ENCODE results near the gene PPFIBP2.

GRCh38 chr11:7540830-7541555 lies 27.2 kb downstream of the PPFIBP2 start:
- TF ChIP-seq, protein P1, sequence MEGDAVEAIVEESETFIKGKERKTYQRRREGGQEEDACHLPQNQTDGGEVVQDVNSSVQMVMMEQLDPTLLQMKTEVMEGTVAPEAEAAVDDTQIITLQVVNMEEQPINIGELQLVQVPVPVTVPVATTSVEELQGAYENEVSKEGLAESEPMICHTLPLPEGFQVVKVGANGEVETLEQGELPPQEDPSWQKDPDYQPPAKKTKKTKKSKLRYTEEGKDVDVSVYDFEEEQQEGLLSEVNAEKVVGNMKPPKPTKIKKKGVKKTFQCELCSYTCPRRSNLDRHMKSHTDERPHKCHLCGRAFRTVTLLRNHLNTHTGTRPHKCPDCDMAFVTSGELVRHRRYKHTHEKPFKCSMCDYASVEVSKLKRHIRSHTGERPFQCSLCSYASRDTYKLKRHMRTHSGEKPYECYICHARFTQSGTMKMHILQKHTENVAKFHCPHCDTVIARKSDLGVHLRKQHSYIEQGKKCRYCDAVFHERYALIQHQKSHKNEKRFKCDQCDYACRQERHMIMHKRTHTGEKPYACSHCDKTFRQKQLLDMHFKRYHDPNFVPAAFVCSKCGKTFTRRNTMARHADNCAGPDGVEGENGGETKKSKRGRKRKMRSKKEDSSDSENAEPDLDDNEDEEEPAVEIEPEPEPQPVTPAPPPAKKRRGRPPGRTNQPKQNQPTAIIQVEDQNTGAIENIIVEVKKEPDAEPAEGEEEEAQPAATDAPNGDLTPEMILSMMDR (conservative IDR thresholded peaks at IDR 0.05; ENCODE audit: low read length), result no peak
- TF ChIP-seq EZH2phosphoT487 (IDR thresholded peaks at IDR 0.05; ENCODE audit: borderline replicate concordance, low read depth, low read length), result no peak
